ENCODE measurements around the gene ADORA2A. TPM values are rescaled to one million over a fixed set of nuclear protein-coding genes. Genes with fewer than 3 reads are reported as not detected.

The ADORA2A gene
- total and polyA plus RNA-seq, 2 of the 8 experiments (the other 6 are each of a cell fraction or from before 2014, with no cell fraction given), result 7.1 to 20.3 TPM

DNA sequence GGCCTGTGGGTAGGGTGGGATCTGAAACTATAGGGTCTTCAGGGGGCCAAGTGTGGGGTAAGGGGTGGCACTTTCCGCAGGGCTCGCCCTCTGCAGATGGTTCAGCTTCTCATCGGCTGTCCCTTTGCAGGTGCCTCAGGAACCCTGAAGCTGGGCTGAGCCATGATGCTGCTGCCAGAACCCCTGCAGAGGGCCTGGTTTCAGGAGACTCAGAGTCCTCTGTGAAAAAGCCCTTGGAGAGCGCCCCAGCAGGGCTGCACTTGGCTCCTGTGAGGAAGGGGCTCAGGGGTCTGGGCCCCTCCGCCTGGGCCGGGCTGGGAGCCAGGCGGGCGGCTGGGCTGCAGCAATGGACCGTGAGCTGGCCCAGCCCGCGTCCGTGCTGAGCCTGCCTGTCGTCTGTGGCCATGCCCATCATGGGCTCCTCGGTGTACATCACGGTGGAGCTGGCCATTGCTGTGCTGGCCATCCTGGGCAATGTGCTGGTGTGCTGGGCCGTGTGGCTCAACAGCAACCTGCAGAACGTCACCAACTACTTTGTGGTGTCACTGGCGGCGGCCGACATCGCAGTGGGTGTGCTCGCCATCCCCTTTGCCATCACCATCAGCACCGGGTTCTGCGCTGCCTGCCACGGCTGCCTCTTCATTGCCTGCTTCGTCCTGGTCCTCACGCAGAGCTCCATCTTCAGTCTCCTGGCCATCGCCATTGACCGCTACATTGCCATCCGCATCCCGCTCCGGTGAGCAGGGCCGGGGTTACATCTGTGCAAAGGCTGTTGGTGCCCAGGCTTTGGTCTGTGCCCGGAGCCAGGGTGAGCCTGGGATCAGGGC lies 5.8 kb downstream of the ADORA2A start (continued):
- TF ChIP-seq, protein P1, sequence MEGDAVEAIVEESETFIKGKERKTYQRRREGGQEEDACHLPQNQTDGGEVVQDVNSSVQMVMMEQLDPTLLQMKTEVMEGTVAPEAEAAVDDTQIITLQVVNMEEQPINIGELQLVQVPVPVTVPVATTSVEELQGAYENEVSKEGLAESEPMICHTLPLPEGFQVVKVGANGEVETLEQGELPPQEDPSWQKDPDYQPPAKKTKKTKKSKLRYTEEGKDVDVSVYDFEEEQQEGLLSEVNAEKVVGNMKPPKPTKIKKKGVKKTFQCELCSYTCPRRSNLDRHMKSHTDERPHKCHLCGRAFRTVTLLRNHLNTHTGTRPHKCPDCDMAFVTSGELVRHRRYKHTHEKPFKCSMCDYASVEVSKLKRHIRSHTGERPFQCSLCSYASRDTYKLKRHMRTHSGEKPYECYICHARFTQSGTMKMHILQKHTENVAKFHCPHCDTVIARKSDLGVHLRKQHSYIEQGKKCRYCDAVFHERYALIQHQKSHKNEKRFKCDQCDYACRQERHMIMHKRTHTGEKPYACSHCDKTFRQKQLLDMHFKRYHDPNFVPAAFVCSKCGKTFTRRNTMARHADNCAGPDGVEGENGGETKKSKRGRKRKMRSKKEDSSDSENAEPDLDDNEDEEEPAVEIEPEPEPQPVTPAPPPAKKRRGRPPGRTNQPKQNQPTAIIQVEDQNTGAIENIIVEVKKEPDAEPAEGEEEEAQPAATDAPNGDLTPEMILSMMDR (IDR thresholded peaks at IDR 0.05; ENCODE audit: control extremely low read depth in 1 of 3, insufficient read depth in 1 of 3, low read depth in 1 of 3, low read length in 3 of 3), result no peak
- no peak for TF ChIP-seq SP4 (IDR thresholded peaks at IDR 0.05; ENCODE audit: low read length)
- TF ChIP-seq BACH1 (IDR thresholded peaks at IDR 0.05; ENCODE audit: low read length), result no peak
- no peak for TF ChIP-seq CREB1 (IDR thresholded peaks at IDR 0.05)
- TF ChIP-seq SUZ12 (IDR thresholded peaks at IDR 0.05; ENCODE audit: low read length), result no peak
- no peak for TF ChIP-seq NRF1 (IDR thresholded peaks at IDR 0.05; ENCODE audit: low read depth, low read length)
- TF ChIP-seq ZNF274 (IDR thresholded peaks at IDR 0.05; ENCODE audit: borderline replicate concordance, extremely low read depth, low read length), result no peak
- TF ChIP-seq KDM5A (IDR thresholded peaks at IDR 0.05; ENCODE audit: low read length), result no peak
- TF ChIP-seq EZH2 (IDR thresholded peaks at IDR 0.05; ENCODE audit: low read depth, low read length, severe bottlenecking), result no peak
